GM23338 (cell line): ENCODE measurements around the gene RIPOR3.
"Not testable (repeated sequence)": the region's sequence is repeated elsewhere in the genome, so short reads cannot be mapped to it uniquely, and the experiment has no call there.

ENCODE experiments used
- CREB1 ChIP-seq: fragments of 250-450 bp; sonication (Bioruptor Pico); IDR thresholded peaks from 2 replicates; pipeline ENCODE4 v1.5.0; 2020; ENCODE audit warnings: low read depth, mild to moderate bottlenecking, moderate library complexity
- EZH2 ChIP-seq: fragments of 200-600 bp; sonication (generic); IDR thresholded peaks from one replicate; pipeline ENCODE4 v1.8.0; 2017; ENCODE audit warnings: antibody characterized with exemption, mild to moderate bottlenecking, low read depth; ENCODE audit not compliant: unreplicated experiment
- EZH2phosphoT487 ChIP-seq: fragments of 200-600 bp; sonication (generic); IDR thresholded peaks from one replicate; pipeline ENCODE4 v1.8.1; 2018; ENCODE audit warnings: antibody characterized with exemption; ENCODE audit not compliant: unreplicated experiment
- JUNB ChIP-seq: IDR thresholded peaks from one replicate; pipeline ENCODE4 v1.6.1; 2016; ENCODE audit warnings: antibody characterized with exemption; ENCODE audit not compliant: unreplicated experiment
- NANOG ChIP-seq: IDR thresholded peaks from 2 replicates; pipeline ENCODE4 v1.6.1; 2016; ENCODE audit warnings: antibody characterized with exemption, borderline replicate concordance
- POLR2AphosphoS5 ChIP-seq: IDR thresholded peaks from 2 replicates; pipeline ENCODE4 v1.6.1; 2016; ENCODE audit warnings: antibody characterized with exemption, low read depth
- STAT1 ChIP-seq: IDR thresholded peaks from one replicate; pipeline ENCODE4 v1.6.1; 2016; ENCODE audit warnings: antibody characterized with exemption; ENCODE audit not compliant: unreplicated experiment
- ZNF114 ChIP-seq: fragments of 250-450 bp; sonication (Bioruptor Pico); IDR thresholded peaks from 2 replicates; pipeline ENCODE4 v1.5.0; 2020; ENCODE audit warnings: mild to moderate bottlenecking, moderate library complexity
- ZNF331 ChIP-seq: fragments of 250-450 bp; sonication (Bioruptor Pico); IDR thresholded peaks from 2 replicates; pipeline ENCODE4 v1.5.0; 2020; ENCODE audit warnings: low read depth, mild to moderate bottlenecking, moderate library complexity
- TF ChIP-seq, protein P1 (sequence below), 2 experiments: fragments of 200-600 bp in 1 of 2; sonication (generic) in 1 of 2; conservative IDR thresholded peaks; 2 replicates each; pipeline versions ENCODE4 v1.5.1 to v1.6.1; 2016 to 2017; ENCODE audit warnings: antibody characterized with exemption in 2 of 2, low read depth in 2 of 2, mild to moderate bottlenecking in 2 of 2, moderate library complexity in 1 of 2
- TF ChIP-seq, protein P2 (sequence below): IDR thresholded peaks from one replicate; pipeline ENCODE4 v1.6.1; 2018; ENCODE audit warnings: antibody characterized with exemption; ENCODE audit not compliant: unreplicated experiment
- TF ChIP-seq, protein P3 (sequence below): IDR thresholded peaks from 2 replicates; pipeline ENCODE4 v1.6.1; 2016; ENCODE audit warnings: antibody characterized with exemption

DNA sequence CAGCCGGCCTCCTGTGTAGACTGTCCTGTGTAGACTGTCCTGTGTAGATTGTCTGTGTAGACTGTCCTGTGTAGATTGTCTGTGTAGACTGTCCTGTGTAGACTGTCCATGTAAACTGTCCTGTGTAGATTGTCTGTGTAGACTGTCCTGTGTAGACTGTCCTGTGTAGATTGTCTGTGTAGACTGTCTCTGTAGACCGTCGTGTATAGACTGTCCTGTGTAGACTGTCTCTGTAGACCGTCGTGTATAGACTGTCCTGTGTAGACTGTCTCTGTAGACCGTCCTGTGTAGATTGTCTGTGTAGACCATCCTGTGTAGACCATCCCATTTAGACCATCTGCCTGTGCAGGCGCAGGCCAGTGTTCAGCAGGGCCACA is 121.9 kb downstream of the RIPOR3 start:
- TF ChIP-seq POLR2AphosphoS5; EZH2phosphoT487; EZH2; STAT1; ZNF331 (CRISPR knock-in tag); CREB1; NANOG; JUNB; ZNF114 (CRISPR knock-in tag): not testable (repeated sequence)
- TF ChIP-seq, protein P1, sequence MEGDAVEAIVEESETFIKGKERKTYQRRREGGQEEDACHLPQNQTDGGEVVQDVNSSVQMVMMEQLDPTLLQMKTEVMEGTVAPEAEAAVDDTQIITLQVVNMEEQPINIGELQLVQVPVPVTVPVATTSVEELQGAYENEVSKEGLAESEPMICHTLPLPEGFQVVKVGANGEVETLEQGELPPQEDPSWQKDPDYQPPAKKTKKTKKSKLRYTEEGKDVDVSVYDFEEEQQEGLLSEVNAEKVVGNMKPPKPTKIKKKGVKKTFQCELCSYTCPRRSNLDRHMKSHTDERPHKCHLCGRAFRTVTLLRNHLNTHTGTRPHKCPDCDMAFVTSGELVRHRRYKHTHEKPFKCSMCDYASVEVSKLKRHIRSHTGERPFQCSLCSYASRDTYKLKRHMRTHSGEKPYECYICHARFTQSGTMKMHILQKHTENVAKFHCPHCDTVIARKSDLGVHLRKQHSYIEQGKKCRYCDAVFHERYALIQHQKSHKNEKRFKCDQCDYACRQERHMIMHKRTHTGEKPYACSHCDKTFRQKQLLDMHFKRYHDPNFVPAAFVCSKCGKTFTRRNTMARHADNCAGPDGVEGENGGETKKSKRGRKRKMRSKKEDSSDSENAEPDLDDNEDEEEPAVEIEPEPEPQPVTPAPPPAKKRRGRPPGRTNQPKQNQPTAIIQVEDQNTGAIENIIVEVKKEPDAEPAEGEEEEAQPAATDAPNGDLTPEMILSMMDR (conservative IDR thresholded peaks at IDR 0.05; ENCODE audit: low read depth in 2 of 2): not testable (repeated sequence)
- TF ChIP-seq, protein P2, sequence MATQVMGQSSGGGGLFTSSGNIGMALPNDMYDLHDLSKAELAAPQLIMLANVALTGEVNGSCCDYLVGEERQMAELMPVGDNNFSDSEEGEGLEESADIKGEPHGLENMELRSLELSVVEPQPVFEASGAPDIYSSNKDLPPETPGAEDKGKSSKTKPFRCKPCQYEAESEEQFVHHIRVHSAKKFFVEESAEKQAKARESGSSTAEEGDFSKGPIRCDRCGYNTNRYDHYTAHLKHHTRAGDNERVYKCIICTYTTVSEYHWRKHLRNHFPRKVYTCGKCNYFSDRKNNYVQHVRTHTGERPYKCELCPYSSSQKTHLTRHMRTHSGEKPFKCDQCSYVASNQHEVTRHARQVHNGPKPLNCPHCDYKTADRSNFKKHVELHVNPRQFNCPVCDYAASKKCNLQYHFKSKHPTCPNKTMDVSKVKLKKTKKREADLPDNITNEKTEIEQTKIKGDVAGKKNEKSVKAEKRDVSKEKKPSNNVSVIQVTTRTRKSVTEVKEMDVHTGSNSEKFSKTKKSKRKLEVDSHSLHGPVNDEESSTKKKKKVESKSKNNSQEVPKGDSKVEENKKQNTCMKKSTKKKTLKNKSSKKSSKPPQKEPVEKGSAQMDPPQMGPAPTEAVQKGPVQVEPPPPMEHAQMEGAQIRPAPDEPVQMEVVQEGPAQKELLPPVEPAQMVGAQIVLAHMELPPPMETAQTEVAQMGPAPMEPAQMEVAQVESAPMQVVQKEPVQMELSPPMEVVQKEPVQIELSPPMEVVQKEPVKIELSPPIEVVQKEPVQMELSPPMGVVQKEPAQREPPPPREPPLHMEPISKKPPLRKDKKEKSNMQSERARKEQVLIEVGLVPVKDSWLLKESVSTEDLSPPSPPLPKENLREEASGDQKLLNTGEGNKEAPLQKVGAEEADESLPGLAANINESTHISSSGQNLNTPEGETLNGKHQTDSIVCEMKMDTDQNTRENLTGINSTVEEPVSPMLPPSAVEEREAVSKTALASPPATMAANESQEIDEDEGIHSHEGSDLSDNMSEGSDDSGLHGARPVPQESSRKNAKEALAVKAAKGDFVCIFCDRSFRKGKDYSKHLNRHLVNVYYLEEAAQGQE: not testable (repeated sequence)
- TF ChIP-seq, protein P3, sequence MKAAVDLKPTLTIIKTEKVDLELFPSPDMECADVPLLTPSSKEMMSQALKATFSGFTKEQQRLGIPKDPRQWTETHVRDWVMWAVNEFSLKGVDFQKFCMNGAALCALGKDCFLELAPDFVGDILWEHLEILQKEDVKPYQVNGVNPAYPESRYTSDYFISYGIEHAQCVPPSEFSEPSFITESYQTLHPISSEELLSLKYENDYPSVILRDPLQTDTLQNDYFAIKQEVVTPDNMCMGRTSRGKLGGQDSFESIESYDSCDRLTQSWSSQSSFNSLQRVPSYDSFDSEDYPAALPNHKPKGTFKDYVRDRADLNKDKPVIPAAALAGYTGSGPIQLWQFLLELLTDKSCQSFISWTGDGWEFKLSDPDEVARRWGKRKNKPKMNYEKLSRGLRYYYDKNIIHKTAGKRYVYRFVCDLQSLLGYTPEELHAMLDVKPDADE: not testable (repeated sequence)
